Pancreas (tissue), 10 donors: ENCODE results near the gene KCNJ5. TPM values are rescaled to one million over a fixed set of nuclear protein-coding genes. Genes with fewer than 3 reads are reported as not detected.

Experiments
- ATAC-seq, 4 donors: fragments of 200-7000 bp; cut with Tn5 transposase; one replicate each; pipeline versions ENCODE4 v1.8.0 to v1.9.1; 2020; ENCODE audit warnings: mild to moderate bottlenecking in 4 of 4, moderate library complexity in 4 of 4
- DNase-seq, 6 donors: peaks; one replicate each; pipeline ENCODE4 v3.0.0-alpha.2; 2020
- FAIRE-seq: peaks from 2 replicates; lab custom pipeline; 2012; peaks lifted over from hg19 to GRCh38; lab: Jason Lieb, UNC
- H3K27ac ChIP-seq, 4 donors: fragments of 200-600 bp; sonication (generic); 1 replicate in 3 of 4; 2 replicates in 1 of 4; pipeline versions ENCODE4 v1.5.0 to v1.8.0; 2020
- H3K27me3 ChIP-seq, 4 donors: fragments of 200-600 bp; one replicate each; pipeline ENCODE4 v1.8.0; 2021
- H3K36me3 ChIP-seq, 3 donors: fragments of 200-600 bp; sonication (generic) in 1 of 3; one replicate each; pipeline versions ENCODE4 v1.5.0 to v1.8.0; 2020 to 2021
- H3K4me1 ChIP-seq, 3 donors: fragments of 200-600 bp; one replicate each; pipeline ENCODE4 v1.8.0; 2021
- H3K4me3 ChIP-seq, 4 donors: fragments of 200-600 bp; sonication (generic) in 2 of 4; one replicate each; pipeline versions ENCODE4 v1.5.0 to v1.8.0; 2020 to 2021
- H3K9me3 ChIP-seq, 4 donors: fragments of 200-600 bp; one replicate each; pipeline ENCODE4 v1.8.0; 2021
- WGBS, 2 donors: extraction: QIAGEN DNeasy Blood & Tissue Kit; methylation state at CpG; one replicate each; pipeline ENCODE4 v1.1.7; 2013; 5-methylcytosine and 5-hydroxymethylcytosine counted together
- intact Hi-C, 3 donors: fragments of 100-400 bp; cut with DNase I; formaldehyde crosslinking; loops; one replicate each; pipeline versions ENCODE4 v1.11.1 to v1.14.2; 2022
- polyA plus RNA-seq, 2 donors: library from polyadenylated mRNA; stranded (reverse); fragments of 200-250 nt; gene quantifications; one replicate each; pipeline ENCODE4 v1.2.3, GENCODE V29; 2013
- total RNA-seq, 6 donors: library from RNA; stranded (reverse); fragmentation: NEBNext Ultra II Directional in 4 of 6; extraction: Animal tissue kit (Norgen Biotek cat#: 25700) in 4 of 6; gene quantifications; one replicate each; pipeline versions ENCODE4 v1.2.1 to v1.2.4, GENCODE V29; 2021 to 2023
- TF ChIP-seq, protein P1 (sequence below), 4 donors: fragments of 200-600 bp; sonication (generic) in 3 of 4; IDR thresholded peaks; one replicate each; pipeline versions ENCODE4 v1.5.0 to v1.8.0; 2021; ENCODE audit warnings: antibody characterized with exemption in 4 of 4
- donor health status: healthy with polysubstance abuse.
- donor health status: DM: no; HTN: no; CAD: no; lungs with moderate emphysema.
- donor health status: DM: no; HTN: no; CAD: no.
- donor health status: control.
- donor health status: control.
- donor health status: Bipolar disorder and iron deficiency.
- donor health status: DM: yes; HTN: yes; CAD: no.
- donor health status: DM: no; HTN: no; CAD: no.
- donor health status: DM: no; HTN: no; CAD: no.
- donor health status: DM: yes; HTN: yes; CAD: no.

Gene KCNJ5
- total RNA-seq (10 to 100 TPM in 4 of 6 donors, 1 to 10 TPM in 2; 4.6 to 17.6 (median 12.0) TPM), polyA plus RNA-seq (1 to 10 TPM; 1.1 to 2.8 TPM)

DNA sequence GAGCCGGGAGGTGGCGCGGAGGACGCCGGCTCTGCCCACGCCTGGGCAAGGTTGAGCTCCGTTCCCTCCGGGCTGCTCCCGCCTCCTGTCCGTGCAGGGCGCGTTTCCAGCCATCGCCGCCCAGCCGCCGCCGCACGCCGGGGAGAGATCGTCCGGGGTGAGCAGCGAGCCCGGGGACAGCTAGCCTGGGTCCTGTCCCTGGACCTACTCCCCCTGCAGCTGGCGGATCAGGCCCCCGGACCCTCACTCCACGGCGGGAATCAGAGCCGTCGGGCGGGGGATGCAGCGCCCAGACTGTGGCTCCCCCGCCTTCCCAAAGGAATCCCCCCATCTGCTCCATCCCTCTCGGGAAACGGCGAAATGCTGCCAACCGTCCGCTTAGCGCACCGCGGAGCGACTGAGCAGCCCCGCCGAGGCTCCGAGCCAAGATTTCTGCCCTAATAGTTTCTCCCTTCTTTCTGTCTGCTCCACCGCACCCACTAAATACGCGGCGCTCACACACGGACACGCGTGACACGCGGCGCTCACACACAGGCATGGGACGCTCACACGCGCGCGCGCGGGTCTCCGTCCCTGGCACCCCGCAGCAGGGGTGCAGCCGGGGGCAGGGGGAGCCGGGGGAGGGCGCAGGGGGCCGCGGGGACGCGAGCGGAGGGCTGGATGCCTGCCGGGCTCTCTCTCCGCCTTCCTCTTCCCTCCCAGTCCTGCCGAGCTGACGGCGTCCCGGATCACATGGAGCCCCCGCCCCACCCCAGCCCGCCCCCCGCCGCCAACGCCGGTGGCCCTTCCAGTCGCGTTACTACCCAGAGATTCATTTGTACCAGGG lies at the start of gene KCNJ5:
Gene KCNJ5, plus strand, starts transcription at position 814 of the 826 bp plus-strand sequence. CDS start 19,918 bp downstream, outside the sequence.
- Histone ChIP-seq H3K4me3 (peak within 1 kb of the TSS; percentile 30 to 70 (median 48)), H3K36me3 (no peaks in the 10 kb centered on the region), H3K9me3 (no peaks in the 10 kb centered on the region), H3K27ac (peak within 1 kb of the TSS; percentile 55 to 83 (median 73)), H3K27me3 (no peaks in the 10 kb centered on the region), H3K4me1 (peaks cover 45 to 53% (median 52%) of the 10 kb centered on the region in 3 donors)
- intact Hi-C loops = no loop called here
- TF ChIP-seq, protein P1, sequence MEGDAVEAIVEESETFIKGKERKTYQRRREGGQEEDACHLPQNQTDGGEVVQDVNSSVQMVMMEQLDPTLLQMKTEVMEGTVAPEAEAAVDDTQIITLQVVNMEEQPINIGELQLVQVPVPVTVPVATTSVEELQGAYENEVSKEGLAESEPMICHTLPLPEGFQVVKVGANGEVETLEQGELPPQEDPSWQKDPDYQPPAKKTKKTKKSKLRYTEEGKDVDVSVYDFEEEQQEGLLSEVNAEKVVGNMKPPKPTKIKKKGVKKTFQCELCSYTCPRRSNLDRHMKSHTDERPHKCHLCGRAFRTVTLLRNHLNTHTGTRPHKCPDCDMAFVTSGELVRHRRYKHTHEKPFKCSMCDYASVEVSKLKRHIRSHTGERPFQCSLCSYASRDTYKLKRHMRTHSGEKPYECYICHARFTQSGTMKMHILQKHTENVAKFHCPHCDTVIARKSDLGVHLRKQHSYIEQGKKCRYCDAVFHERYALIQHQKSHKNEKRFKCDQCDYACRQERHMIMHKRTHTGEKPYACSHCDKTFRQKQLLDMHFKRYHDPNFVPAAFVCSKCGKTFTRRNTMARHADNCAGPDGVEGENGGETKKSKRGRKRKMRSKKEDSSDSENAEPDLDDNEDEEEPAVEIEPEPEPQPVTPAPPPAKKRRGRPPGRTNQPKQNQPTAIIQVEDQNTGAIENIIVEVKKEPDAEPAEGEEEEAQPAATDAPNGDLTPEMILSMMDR (IDR thresholded peaks at IDR 0.05) = no peak
- DNase-seq (peak; percentile 51 to 89 (median 70)), FAIRE-seq (no peak), ATAC-seq (peak; percentile 20 to 44 (median 40))
- WGBS, 2 donors = 0% methylated on average over 70 to 85 of the region's 85 CpGs

DNA sequence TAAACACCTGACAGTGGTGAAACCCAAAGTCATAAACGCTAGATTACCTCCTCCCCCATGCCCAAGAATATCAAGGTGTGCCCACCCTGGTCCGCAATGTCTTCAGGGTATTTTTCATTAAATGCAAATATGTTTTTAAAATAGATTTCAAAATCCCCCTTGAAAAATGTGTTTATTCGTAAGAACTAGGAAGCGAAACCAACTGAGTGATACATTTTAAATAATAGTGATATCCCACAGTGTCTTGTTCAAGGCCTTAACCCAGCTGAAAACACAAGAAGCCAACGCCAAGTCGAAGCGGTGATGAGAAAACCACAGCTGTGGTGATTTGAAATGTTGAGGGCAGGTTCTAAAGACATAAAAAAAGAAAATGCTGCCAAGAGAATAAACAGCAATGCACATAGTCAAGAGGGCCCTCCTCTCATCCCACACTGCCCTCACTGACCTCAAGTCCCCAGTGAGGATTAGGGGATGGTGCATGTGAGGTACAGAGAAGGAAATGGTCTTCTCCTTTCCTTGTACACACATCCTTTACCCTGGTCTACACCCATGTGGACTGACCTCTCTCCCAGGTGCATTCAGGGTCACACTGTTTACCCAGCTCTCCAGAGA lies 49.6 kb upstream of the KCNJ5 start:
- DNase-seq = peak in 3 of 6 donors; percentile 60 to 79 (median 77)
- intact Hi-C loops = no loop called here
- H3K36me3 ChIP-seq = no peaks in the 10 kb centered on the region
- WGBS, 2 donors = 40 to 45% methylated on average over 7 of the region's 7 CpGs
- no peaks in the 10 kb centered on the region for H3K27me3 ChIP-seq
- TF ChIP-seq, protein P1 (IDR thresholded peaks at IDR 0.05) = no peak
- H3K4me3 ChIP-seq = no peak overlapping the region
- no peak for FAIRE-seq
- H3K4me1 ChIP-seq = peaks cover 10 to 32% (median 30%) of the 10 kb centered on the region in 3 donors
- ATAC-seq = peak; percentile 77 to 89 (median 88)
- peak overlapping the region in 3 of 4 donors; percentile 2 to 83 (median 75) for H3K27ac ChIP-seq
- H3K9me3 ChIP-seq = no peaks in the 10 kb centered on the region

DNA sequence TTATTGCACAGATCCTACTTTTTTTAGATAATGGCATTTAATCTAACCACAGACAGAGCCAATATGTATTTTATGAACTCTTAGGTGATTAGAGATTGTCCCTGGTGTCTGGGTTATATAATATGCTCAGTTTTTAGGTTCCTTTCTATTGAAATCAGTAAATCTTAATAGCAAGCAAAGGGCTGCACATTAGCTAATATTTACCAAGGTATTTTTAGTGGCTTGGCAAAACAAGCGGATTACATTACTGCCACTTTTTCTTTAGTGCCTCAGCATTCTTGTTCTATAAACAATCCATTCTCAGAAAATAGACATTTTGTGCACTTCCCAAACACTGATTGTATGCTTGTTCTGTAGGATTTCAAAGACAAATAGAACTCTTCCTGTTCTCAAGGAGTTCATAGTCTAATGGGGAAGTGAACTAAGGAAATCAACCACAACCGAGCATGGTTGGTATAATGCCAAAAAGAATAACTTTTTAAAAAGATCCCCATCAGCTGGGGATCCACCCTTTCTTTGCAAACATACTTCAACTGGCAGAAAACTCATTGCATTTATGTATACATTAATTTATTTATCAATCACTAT lies 47.9 kb upstream of the KCNJ5 start:
- TF ChIP-seq, protein P1 (IDR thresholded peaks at IDR 0.05) = no peak
- FAIRE-seq (no peak), DNase-seq (no peak), ATAC-seq (peak; percentile 55 to 70 (median 66))
- Histone ChIP-seq H3K9me3 (no peaks in the 10 kb centered on the region), H3K4me3 (no peak overlapping the region), H3K4me1 (peaks cover 10 to 32% (median 30%) of the 10 kb centered on the region in 3 donors), H3K27ac (peak overlapping the region in 3 of 4 donors; percentile 2 to 83 (median 75)), H3K36me3 (no peaks in the 10 kb centered on the region), H3K27me3 (no peaks in the 10 kb centered on the region)
- intact Hi-C loops = no loop called here
- WGBS, 2 donors = 8 to 9% methylated on average over 2 of the region's 2 CpGs

DNA sequence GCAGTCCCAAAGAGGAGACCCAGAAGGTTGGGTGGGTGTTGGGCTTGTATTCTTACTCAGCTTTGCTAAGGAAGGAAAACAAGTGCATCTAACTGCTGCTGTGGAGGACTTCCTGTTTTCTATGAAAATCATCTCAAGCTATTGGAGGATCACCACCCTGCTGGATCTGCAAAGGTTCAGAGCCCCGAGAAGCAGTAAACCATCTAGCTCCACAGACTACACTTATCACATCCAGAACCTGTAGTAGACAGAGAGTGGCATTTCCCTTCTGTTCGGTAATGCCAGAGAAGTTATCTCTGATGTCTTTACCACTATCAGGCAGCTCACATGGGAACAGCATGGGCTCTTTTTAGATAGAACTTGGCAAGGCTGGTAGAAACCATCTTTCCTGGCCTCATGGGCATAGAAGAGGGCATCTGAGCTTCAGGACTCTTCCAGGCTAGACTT lies 45.8 kb upstream of the KCNJ5 start:
- no peak for DNase-seq
- H3K9me3 ChIP-seq = no peaks in the 10 kb centered on the region
- H3K4me3 ChIP-seq = no peak overlapping the region
- no peak for ATAC-seq
- TF ChIP-seq, protein P1 (IDR thresholded peaks at IDR 0.05) = no peak
- peaks cover 10 to 40% (median 30%) of the 10 kb centered on the region in 3 donors for H3K4me1 ChIP-seq
- no peaks in the 10 kb centered on the region for H3K27me3 ChIP-seq
- intact Hi-C loops = no loop called here
- no peak for FAIRE-seq
- WGBS, 2 donors = 55 to 58% methylated on average over 2 of the region's 2 CpGs
- H3K36me3 ChIP-seq = no peaks in the 10 kb centered on the region
- H3K27ac ChIP-seq = no peak overlapping the region
